ENCODE data around the gene DDX60. TPM values are rescaled to one million over a fixed set of nuclear protein-coding genes. Genes with fewer than 3 reads are reported as not detected.
"Not testable (repeated sequence)": the region's sequence is repeated elsewhere in the genome, so short reads cannot be mapped to it uniquely, and the experiment has no call there.

Gene DDX60
- total RNA-seq, 1 experiment from 2014 or later: 12.2 TPM

GRCh38 chr4:168218645-168219044 lies 99.9 kb downstream of the DDX60 start:
- H3K27ac ChIP-seq: no peak overlapping the region
- no peaks in the 10 kb centered on the region for H3K79me2 ChIP-seq (ENCODE audit: low read depth)
- DNase-seq: peak in 1 of 2 experiments; percentile 84
- CTCF ChIA-PET: no interaction called here
- H4K20me1 ChIP-seq (ENCODE audit: insufficient read depth): no peaks in the 10 kb centered on the region
- H3K27me3 ChIP-seq (ENCODE audit: insufficient read depth, low read depth): no peaks in the 10 kb centered on the region
- no peaks in the 10 kb centered on the region for H3K9me3 ChIP-seq (ENCODE audit: insufficient read depth, low read depth)
- no peaks in the 10 kb centered on the region for H3K36me3 ChIP-seq (ENCODE audit: low read depth)
- peaks cover 4% of the 10 kb centered on the region for H3K4me1 ChIP-seq (replicated peaks; ENCODE audit: insufficient read depth)
- BruUV-seq (replicated peaks): no TSS peak
- no peaks in the 10 kb centered on the region for H3K9me2 ChIP-seq (ENCODE audit: insufficient read depth)
- TF ChIP-seq CTCF (conservative IDR thresholded peaks at IDR 0.05): no peak
- TF ChIP-seq EZH2 (IDR thresholded peaks at IDR 0.05; ENCODE audit: low read depth): no peak
- intact Hi-C loops (cut with micrococcal nuclease; ENCODE audit: unreplicated experiment): loop anchor here (1.0 kb wide), 1 partner anchor 100 kb away; the partner anchor contains the start of gene DDX60
- no peak overlapping the region for H2AFZ ChIP-seq
- no peak overlapping the region for H3K4me3 ChIP-seq
- POLR2A ChIA-PET (ENCODE audit: unreplicated experiment): no interaction called here
- H3K4me2 ChIP-seq: no peak overlapping the region
- H3F3A ChIP-seq (ENCODE audit: insufficient read depth, low read depth): no peaks in the 10 kb centered on the region

GRCh38 chr4:168213511-168213910 lies 105.0 kb downstream of the DDX60 start:
- POLR2A ChIA-PET (ENCODE audit: unreplicated experiment); intact Hi-C loops (cut with micrococcal nuclease; ENCODE audit: unreplicated experiment); CTCF ChIA-PET; DNase-seq; H3K4me3 ChIP-seq; H3K27ac ChIP-seq; H4K20me1 ChIP-seq (ENCODE audit: insufficient read depth); H3K27me3 ChIP-seq (ENCODE audit: insufficient read depth, low read depth); H3K4me1 ChIP-seq (replicated peaks; ENCODE audit: insufficient read depth); H3K9me2 ChIP-seq (ENCODE audit: insufficient read depth); H3F3A ChIP-seq (ENCODE audit: insufficient read depth, low read depth); H3K36me3 ChIP-seq (ENCODE audit: low read depth); BruUV-seq (replicated peaks); H3K4me2 ChIP-seq; H3K79me2 ChIP-seq (ENCODE audit: low read depth); H2AFZ ChIP-seq; H3K9me3 ChIP-seq (ENCODE audit: insufficient read depth, low read depth): not testable (repeated sequence)

- Histone ChIP-seq H3K79me2 (ENCODE audit: low read depth) (no peaks in the 10 kb centered on the region), H3K4me2 (no peak overlapping the region), H2AFZ (no peak overlapping the region), H3F3A (ENCODE audit: insufficient read depth, low read depth) (no peaks in the 10 kb centered on the region), H3K9me2 (ENCODE audit: insufficient read depth) (no peaks in the 10 kb centered on the region), H3K36me3 (ENCODE audit: low read depth) (no peaks in the 10 kb centered on the region), H3K4me1 (replicated peaks; ENCODE audit: insufficient read depth) (no peaks in the 10 kb centered on the region), H3K9me3 (ENCODE audit: insufficient read depth, low read depth) (no peaks in the 10 kb centered on the region), H3K4me3 (no peak overlapping the region), H3K27me3 (ENCODE audit: insufficient read depth, low read depth) (no peaks in the 10 kb centered on the region), H3K27ac (no peak overlapping the region), H4K20me1 (ENCODE audit: insufficient read depth) (no peaks in the 10 kb centered on the region)
- intact Hi-C loops (cut with micrococcal nuclease; ENCODE audit: unreplicated experiment): no loop called here
- BruUV-seq (replicated peaks): no TSS peak
- ChIA-PET CTCF (no interaction called here), POLR2A (ENCODE audit: unreplicated experiment) (no interaction called here)
- no peak for TF ChIP-seq CTCF (conservative IDR thresholded peaks at IDR 0.05)
- no peak for DNase-seq
These were observed 105.9 kb downstream of the DDX60 start for GRCh38 chr4:168212656-168213055.

- no peaks in the 10 kb centered on the region for H3K79me2 ChIP-seq (ENCODE audit: low read depth)
- DNase-seq: no peak
- no TSS peak for BruUV-seq (replicated peaks)
- H3K4me1 ChIP-seq (replicated peaks; ENCODE audit: insufficient read depth): no peaks in the 10 kb centered on the region
- ChIA-PET POLR2A (ENCODE audit: unreplicated experiment) (no interaction called here), CTCF (no interaction called here)
- no peaks in the 10 kb centered on the region for H3K27me3 ChIP-seq (ENCODE audit: insufficient read depth, low read depth)
- no peaks in the 10 kb centered on the region for H3F3A ChIP-seq (ENCODE audit: insufficient read depth, low read depth)
- no peak overlapping the region for H3K4me3 ChIP-seq
- H2AFZ ChIP-seq: no peak overlapping the region
- TF ChIP-seq CTCF (conservative IDR thresholded peaks at IDR 0.05) (no peak), EZH2 (IDR thresholded peaks at IDR 0.05; ENCODE audit: low read depth) (no peak)
- no peak overlapping the region for H3K4me2 ChIP-seq
- H4K20me1 ChIP-seq (ENCODE audit: insufficient read depth): no peaks in the 10 kb centered on the region
- H3K27ac ChIP-seq: no peak overlapping the region
- no peaks in the 10 kb centered on the region for H3K9me2 ChIP-seq (ENCODE audit: insufficient read depth)
- no peaks in the 10 kb centered on the region for H3K9me3 ChIP-seq (ENCODE audit: insufficient read depth, low read depth)
- intact Hi-C loops (cut with micrococcal nuclease; ENCODE audit: unreplicated experiment): no loop called here
- no peaks in the 10 kb centered on the region for H3K36me3 ChIP-seq (ENCODE audit: low read depth)
These were observed 109.5 kb downstream of the DDX60 start for GRCh38 chr4:168208957-168209614.

Data from PC-9 (cell line).